HCT116 (cell line): Measurements from ENCODE around the gene MYO16. TPM values are rescaled to one million over a fixed set of nuclear protein-coding genes. Genes with fewer than 3 reads are reported as not detected.

Experiments
- ATAC-seq: fragments of 200-7000 bp; cut with Tn5 transposase; 2 replicates; pipeline ENCODE4 v1.9.1; 2020; ENCODE audit warnings: mild to moderate bottlenecking, moderate library complexity
- BruUV-seq: library from RNA; stranded (reverse); fragments of 400-500 nt; replicated peaks from 2 replicates; lab custom pipeline; 2021; lab: Mats Ljungman, UMichigan
- CTCF ChIA-PET: fragments of 300-600 bp; sonication (Branson Sonifier 250); formaldehyde crosslinking; loops from one replicate; lab custom pipeline; 2021; ENCODE audit warnings: antibody characterized with exemption; lab: Charles Lee
- POLR2A ChIA-PET: fragments of 300-600, 350-600 bp; sonication (Branson Sonifier 250); formaldehyde crosslinking; loops from one replicate; lab custom pipeline; 2021; ENCODE audit warnings: antibody characterized with exemption; lab: Charles Lee
- RAD21 ChIA-PET, 2 experiments: fragments of 300-600 bp; sonication (Branson Sonifier 250); formaldehyde crosslinking; loops; one replicate each; lab custom pipeline; 2023; ENCODE audit warnings: low total read pairs in 2 of 2; ENCODE audit not compliant: uncharacterized antibody in 2 of 2, unreplicated experiment in 2 of 2, low non-redundant PET in 1 of 2; lab: Charles Lee
- DNase-seq: peaks from one replicate; pipeline ENCODE4 v3.0.0-alpha.2; 2010; ENCODE audit warnings: low read depth, low spot score
- H2AFZ ChIP-seq: fragments of 200-600 bp; shearing (Covaris generic), sonication (generic); 2 replicates; pipeline ENCODE4 v1.6.1; 2017; ENCODE audit warnings: low read depth, mixed run types, mixed read lengths, antibody characterized with exemption, low read length; ENCODE audit not compliant: poor library complexity, severe bottlenecking
- H3K27ac ChIP-seq: 2 replicates; pipeline ENCODE4 v1.5.1; 2012; ENCODE audit warnings: low read depth, low read length
- H3K27me3 ChIP-seq: fragments of 200-600 bp; sonication (generic); 2 replicates; pipeline ENCODE4 v1.6.1; 2016; ENCODE audit warnings: mixed run types, low read length, mixed read lengths; ENCODE audit not compliant: insufficient read depth
- H3K36me3 ChIP-seq, 2 experiments: fragments of 200-500 bp in 1 of 2; fragments of 200-600 bp in 1 of 2; sonication (Bioruptor generic) in 1 of 2; sonication (generic) in 1 of 2; 2 replicates each; pipeline versions ENCODE4 v1.5.1 to v1.6.1; 2014 to 2016; ENCODE audit warnings: low read length in 2 of 2, inconsistent platforms in 1 of 2, mixed read lengths in 1 of 2, mixed run types in 1 of 2; ENCODE audit not compliant: insufficient read depth in 2 of 2, control insufficient read depth in 1 of 2
- H3K4me1 ChIP-seq, 2 experiments: fragments of 200-600 bp in 1 of 2; sonication (generic) in 1 of 2; 2 replicates each; pipeline versions ENCODE4 v1.5.1 to v1.6.1; 2012 to 2017; ENCODE audit warnings: low read length in 2 of 2, inconsistent platforms in 1 of 2, mild to moderate bottlenecking in 1 of 2, mixed read lengths in 1 of 2, mixed run types in 1 of 2, moderate library complexity in 1 of 2; ENCODE audit not compliant: insufficient read depth in 2 of 2, control insufficient read depth in 1 of 2
- H3K4me2 ChIP-seq: fragments of 200-600 bp; sonication (generic); 2 replicates; pipeline ENCODE4 v1.6.1; 2017; ENCODE audit warnings: mixed run types, low read length, mixed read lengths
- H3K4me3 ChIP-seq, 2 experiments: fragments of 200-600 bp in 1 of 2; sonication (generic) in 1 of 2; replicated peaks in 1 of 2; 2 replicates each; pipeline ENCODE4 v1.5.1; 2011 to 2016; ENCODE audit warnings: low read length in 2 of 2, control low read depth in 1 of 2, low read depth in 1 of 2, mild to moderate bottlenecking in 1 of 2, mixed read lengths in 1 of 2, mixed run types in 1 of 2
- H3K79me2 ChIP-seq: fragments of 200-600 bp; sonication (generic); 2 replicates; pipeline ENCODE4 v1.6.1; 2017; ENCODE audit warnings: mild to moderate bottlenecking, mixed run types, low read length, moderate library complexity, mixed read lengths; ENCODE audit not compliant: insufficient read depth
- H3K9ac ChIP-seq: fragments of 200-600 bp; sonication (generic); 2 replicates; pipeline ENCODE4 v1.6.1; 2016; ENCODE audit warnings: low read length, mixed read lengths
- H3K9me2 ChIP-seq: fragments of 200-600 bp; sonication (generic), shearing (Covaris generic); 2 replicates; pipeline ENCODE4 v1.6.1; 2017; ENCODE audit warnings: mixed run types, mild to moderate bottlenecking, moderate library complexity; ENCODE audit not compliant: insufficient read depth
- H3K9me3 ChIP-seq, 2 experiments: fragments of 200-500 bp in 1 of 2; fragments of 200-600 bp in 1 of 2; sonication (Bioruptor generic) in 1 of 2; sonication (generic) in 1 of 2; 2 replicates each; pipeline ENCODE4 v1.6.1; 2014 to 2017; ENCODE audit warnings: low read length in 2 of 2, mixed read lengths in 2 of 2, inconsistent platforms in 1 of 2, low read depth in 1 of 2, mild to moderate bottlenecking in 1 of 2, mixed run types in 1 of 2, moderate library complexity in 1 of 2; ENCODE audit not compliant: control insufficient read depth in 1 of 2, insufficient read depth in 1 of 2
- H4K20me1 ChIP-seq: fragments of 200-600 bp; sonication (generic), shearing (Covaris generic); 2 replicates; pipeline ENCODE4 v1.6.1; 2017; ENCODE audit warnings: mixed run types, mild to moderate bottlenecking, moderate library complexity; ENCODE audit not compliant: insufficient read depth
- EZH2 ChIP-seq: fragments of 200-600 bp; sonication (generic); IDR thresholded peaks from 2 replicates; pipeline ENCODE4 v1.6.1; 2017; ENCODE audit warnings: antibody characterized with exemption, mixed run types
- FOSL1 ChIP-seq: IDR thresholded peaks from 2 replicates; pipeline ENCODE4 v1.6.1; 2012; ENCODE audit warnings: low read depth
- MAX ChIP-seq: IDR thresholded peaks from 2 replicates; pipeline ENCODE4 v1.6.1; 2012
- SP1 ChIP-seq: IDR thresholded peaks from 2 replicates; pipeline ENCODE4 v1.6.1; 2012; ENCODE audit warnings: low read depth
- SRF ChIP-seq: IDR thresholded peaks from 2 replicates; pipeline ENCODE4 v1.6.1; 2012; ENCODE audit warnings: low read depth
- intact Hi-C: fragments of 100-400 bp; cut with micrococcal nuclease; formaldehyde crosslinking; loops from 2 replicates; pipeline ENCODE4 v1.10.0; 2022
- total RNA-seq: library from RNA; stranded (reverse); gene quantifications from one replicate; pipeline ENCODE4 v1.2.1, GENCODE V29; 2021; ENCODE audit not compliant: unreplicated experiment
- TF ChIP-seq, protein P1 (sequence below): IDR thresholded peaks from 2 replicates; pipeline ENCODE4 v1.6.1; 2011; ENCODE audit warnings: mild to moderate bottlenecking, low read length, moderate library complexity; ENCODE audit not compliant: insufficient replicate concordance; ENCODE audit errors: extremely low read depth
- TF ChIP-seq, protein P2 (sequence below), 3 experiments: fragments of 200-600 bp in 1 of 3; sonication (generic) in 1 of 3; IDR thresholded peaks in 2 of 3; conservative IDR thresholded peaks in 1 of 3; 2 replicates each; pipeline ENCODE4 v1.5.1; 2012 to 2017; ENCODE audit warnings: low read depth in 2 of 3, low read length in 2 of 3, antibody characterized with exemption in 1 of 3, borderline replicate concordance in 1 of 3, control low read depth in 1 of 3, mild to moderate bottlenecking in 1 of 3, mixed read lengths in 1 of 3, mixed run types in 1 of 3, moderate library complexity in 1 of 3; ENCODE audit not compliant: insufficient read depth in 1 of 3

The MYO16 gene
- total RNA-seq, 1 experiment from 2014 or later: 0.07 TPM

DNA sequence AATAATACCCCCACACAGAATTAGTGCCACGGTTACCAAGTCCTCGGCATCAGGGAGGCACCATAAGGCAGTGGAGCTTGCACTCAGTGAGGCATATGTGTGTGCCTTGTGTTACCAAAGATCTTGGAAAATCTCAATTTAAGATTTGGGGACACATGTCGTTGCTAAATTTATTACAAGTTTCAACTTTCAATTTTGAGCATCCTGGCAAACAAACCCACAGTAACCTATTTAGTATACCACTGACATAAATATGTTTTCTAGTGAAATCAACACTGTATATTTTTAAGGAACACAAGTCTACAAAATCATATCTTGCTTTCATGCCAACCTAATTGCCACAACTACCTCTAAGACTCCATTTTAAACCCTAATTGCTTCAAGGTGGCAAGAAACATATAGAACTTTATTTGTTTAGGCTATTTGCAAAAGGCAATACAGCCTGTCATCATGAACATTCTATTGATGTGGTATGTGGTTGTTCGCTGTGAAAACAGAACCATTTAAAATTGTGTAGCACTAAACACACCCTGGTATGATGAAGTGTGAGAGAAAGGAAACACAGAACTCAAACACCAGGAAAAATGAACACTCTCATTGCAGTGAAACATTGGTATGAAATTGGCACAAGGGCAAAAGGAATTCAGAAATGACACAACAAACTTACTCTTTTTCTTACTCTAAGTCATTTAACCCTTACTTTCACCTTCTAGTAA, 625.9 kb downstream of the MYO16 start:
- Histone ChIP-seq H3K9me3 (no peaks in the 10 kb centered on the region), H3K9me2 (no peaks in the 10 kb centered on the region), H3K79me2 (peaks cover 32% of the 10 kb centered on the region; the same call in 1 of the 2 replicates), H2AFZ (no peak overlapping the region), H3K27me3 (no peaks in the 10 kb centered on the region)
- ATAC-seq: no peak
- no peak for DNase-seq
- intact Hi-C loops: loop anchor here (5.0 kb wide), 1 partner anchor 108 kb away; no protein-coding TSS in a partner anchor
- TF ChIP-seq FOSL1: no peak
- TF ChIP-seq, protein P1, sequence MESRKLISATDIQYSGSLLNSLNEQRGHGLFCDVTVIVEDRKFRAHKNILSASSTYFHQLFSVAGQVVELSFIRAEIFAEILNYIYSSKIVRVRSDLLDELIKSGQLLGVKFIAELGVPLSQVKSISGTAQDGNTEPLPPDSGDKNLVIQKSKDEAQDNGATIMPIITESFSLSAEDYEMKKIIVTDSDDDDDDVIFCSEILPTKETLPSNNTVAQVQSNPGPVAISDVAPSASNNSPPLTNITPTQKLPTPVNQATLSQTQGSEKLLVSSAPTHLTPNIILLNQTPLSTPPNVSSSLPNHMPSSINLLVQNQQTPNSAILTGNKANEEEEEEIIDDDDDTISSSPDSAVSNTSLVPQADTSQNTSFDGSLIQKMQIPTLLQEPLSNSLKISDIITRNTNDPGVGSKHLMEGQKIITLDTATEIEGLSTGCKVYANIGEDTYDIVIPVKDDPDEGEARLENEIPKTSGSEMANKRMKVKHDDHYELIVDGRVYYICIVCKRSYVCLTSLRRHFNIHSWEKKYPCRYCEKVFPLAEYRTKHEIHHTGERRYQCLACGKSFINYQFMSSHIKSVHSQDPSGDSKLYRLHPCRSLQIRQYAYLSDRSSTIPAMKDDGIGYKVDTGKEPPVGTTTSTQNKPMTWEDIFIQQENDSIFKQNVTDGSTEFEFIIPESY: no peak
- no peak for TF ChIP-seq SRF
- TF ChIP-seq, protein P2, sequence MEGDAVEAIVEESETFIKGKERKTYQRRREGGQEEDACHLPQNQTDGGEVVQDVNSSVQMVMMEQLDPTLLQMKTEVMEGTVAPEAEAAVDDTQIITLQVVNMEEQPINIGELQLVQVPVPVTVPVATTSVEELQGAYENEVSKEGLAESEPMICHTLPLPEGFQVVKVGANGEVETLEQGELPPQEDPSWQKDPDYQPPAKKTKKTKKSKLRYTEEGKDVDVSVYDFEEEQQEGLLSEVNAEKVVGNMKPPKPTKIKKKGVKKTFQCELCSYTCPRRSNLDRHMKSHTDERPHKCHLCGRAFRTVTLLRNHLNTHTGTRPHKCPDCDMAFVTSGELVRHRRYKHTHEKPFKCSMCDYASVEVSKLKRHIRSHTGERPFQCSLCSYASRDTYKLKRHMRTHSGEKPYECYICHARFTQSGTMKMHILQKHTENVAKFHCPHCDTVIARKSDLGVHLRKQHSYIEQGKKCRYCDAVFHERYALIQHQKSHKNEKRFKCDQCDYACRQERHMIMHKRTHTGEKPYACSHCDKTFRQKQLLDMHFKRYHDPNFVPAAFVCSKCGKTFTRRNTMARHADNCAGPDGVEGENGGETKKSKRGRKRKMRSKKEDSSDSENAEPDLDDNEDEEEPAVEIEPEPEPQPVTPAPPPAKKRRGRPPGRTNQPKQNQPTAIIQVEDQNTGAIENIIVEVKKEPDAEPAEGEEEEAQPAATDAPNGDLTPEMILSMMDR (IDR thresholded peaks at IDR 0.05 in 2 of 3, conservative IDR thresholded peaks at IDR 0.05 in 1 of 3; ENCODE audit: borderline replicate concordance in 1 of 3, insufficient read depth in 1 of 3, low read depth in 2 of 3, low read length in 2 of 3): no peak
- TF ChIP-seq EZH2: no peak
- TF ChIP-seq MAX: no peak
- no peak for TF ChIP-seq SP1
- TF ChIP-seq, all 23 proteins: peak for 0
- H3K36me3 ChIP-seq: no peaks in the 10 kb centered on the region
- H3K4me1 ChIP-seq: peaks cover 32 to 100% of the 10 kb centered on the region in 2 experiments
- RAD21 ChIA-PET: no interaction called here
- H3K4me3 ChIP-seq: no peak overlapping the region
- H3K27ac ChIP-seq: no peak overlapping the region
- no peaks in the 10 kb centered on the region for H4K20me1 ChIP-seq
- no TSS peak for BruUV-seq
- H3K4me2 ChIP-seq: peak overlapping the region; percentile 63
- CTCF ChIA-PET: no interaction called here
- H3K9ac ChIP-seq: peak overlapping the region; percentile 52
- POLR2A ChIA-PET: interaction anchor here (0.9 kb wide), 1 partner anchor 9 kb away, joined by 3 read pairs; no protein-coding TSS in a partner anchor
